Smooth muscle cell (in vitro differentiated cells): ENCODE measurements around the gene RAC2. TPM values are rescaled to one million over a fixed set of nuclear protein-coding genes. Genes with fewer than 3 reads are reported as not detected.

ENCODE experiments used
- DNase-seq: peaks from one replicate; lab custom pipeline; 2025; ENCODE audit not compliant: unreplicated experiment; lab: John Stamatoyannopoulos, UW
- H2AFZ ChIP-seq: fragments of 200-600 bp; sonication (generic); 2 replicates; pipeline ENCODE4 v1.6.0; 2016; ENCODE audit warnings: antibody characterized with exemption, low read depth, mild to moderate bottlenecking
- H3F3A ChIP-seq: fragments of 200-600 bp; sonication (generic); 2 replicates; pipeline ENCODE4 v1.6.0; 2017; ENCODE audit warnings: antibody characterized with exemption, low read depth
- H3K27ac ChIP-seq: fragments of 200-600 bp; sonication (generic); 2 replicates; pipeline ENCODE4 v1.5.1; 2016; ENCODE audit warnings: low read depth, mild to moderate bottlenecking
- H3K27me3 ChIP-seq: fragments of 200-600 bp; sonication (generic); 2 replicates; pipeline ENCODE4 v1.6.1; 2016; ENCODE audit warnings: low read depth, mild to moderate bottlenecking
- H3K36me3 ChIP-seq: fragments of 200-600 bp; sonication (generic); 2 replicates; pipeline ENCODE4 v1.5.1; 2016; ENCODE audit warnings: low read depth
- H3K4me1 ChIP-seq: fragments of 200-600 bp; sonication (generic); 2 replicates; pipeline ENCODE4 v1.5.1; 2016; ENCODE audit warnings: low read depth
- H3K4me2 ChIP-seq: fragments of 200-600 bp; sonication (generic); 2 replicates; pipeline ENCODE4 v1.6.0; 2016; ENCODE audit warnings: mild to moderate bottlenecking
- H3K4me3 ChIP-seq: fragments of 200-600 bp; sonication (generic); 2 replicates; pipeline ENCODE4 v1.5.1; 2016; ENCODE audit warnings: mild to moderate bottlenecking
- H3K79me2 ChIP-seq: fragments of 200-600 bp; sonication (generic); 2 replicates; pipeline ENCODE4 v1.6.0; 2016; ENCODE audit warnings: low read depth, mild to moderate bottlenecking
- H3K9ac ChIP-seq: fragments of 200-600 bp; sonication (generic); 2 replicates; pipeline ENCODE4 v1.6.0; 2016; ENCODE audit warnings: low read depth
- H3K9me3 ChIP-seq: fragments of 200-600 bp; sonication (generic); replicated peaks from 2 replicates; pipeline ENCODE4 v1.5.1; 2016; ENCODE audit warnings: low read depth
- H4K20me1 ChIP-seq: fragments of 200-600 bp; sonication (generic); 2 replicates; pipeline ENCODE4 v1.6.0; 2016; ENCODE audit warnings: low read depth
- WGBS: methylation state at CpG from one replicate; pipeline ENCODE4 v1.1.7; 2016; ENCODE audit warnings: low lambda C conversion rate; 5-methylcytosine and 5-hydroxymethylcytosine counted together
- polyA plus RNA-seq: library from polyadenylated mRNA; unstranded; fragments of >200 nt; fragmentation: Nextera tagmentation; extraction: Ambion mirVana; gene quantifications from 2 replicates; pipeline ENCODE4 v1.2.1, GENCODE V29; 2016
- total RNA-seq: library from RNA; depleted of rRNA; stranded (reverse); fragments of >200 nt; gene quantifications from 2 replicates; pipeline ENCODE4 v1.2.3, GENCODE V29; 2014
- TF ChIP-seq, protein P1 (sequence below): fragments of 200-600 bp; sonication (generic); IDR thresholded peaks from 2 replicates; pipeline ENCODE4 v1.5.1; 2017; ENCODE audit warnings: borderline replicate concordance, mild to moderate bottlenecking, antibody characterized with exemption; ENCODE audit not compliant: insufficient read depth, poor library complexity, severe bottlenecking

The RAC2 gene
- total and polyA plus RNA-seq, 2 experiments from 2014 or later, result 3.6 to 4.0 TPM

DNA sequence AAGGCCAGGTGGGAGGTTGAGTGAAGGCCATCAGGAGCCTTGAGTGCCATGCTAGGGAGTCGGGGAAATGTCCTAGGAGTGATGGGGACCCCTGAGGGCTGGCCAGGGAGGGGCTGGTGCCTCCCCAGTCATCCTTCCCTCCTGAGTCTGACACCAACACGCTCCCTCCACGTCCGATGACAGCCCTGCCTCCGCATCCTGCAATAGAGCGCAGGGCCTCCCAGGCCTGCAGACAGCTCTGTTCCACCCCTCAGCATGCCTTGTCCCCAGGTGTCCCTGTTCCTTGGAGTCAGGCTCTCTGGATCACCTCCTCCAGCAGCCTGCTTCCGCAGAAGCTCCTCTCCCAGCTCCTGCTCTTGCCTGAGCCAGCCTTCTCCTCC is 3.1 kb downstream of the RAC2 start:
- no peak overlapping the region for H3K9ac ChIP-seq
- H3K4me1 ChIP-seq, result peaks cover 6% of the 10 kb centered on the region
- H3K9me3 ChIP-seq, result no peaks in the 10 kb centered on the region
- H3K4me2 ChIP-seq, result no peak overlapping the region
- no peaks in the 10 kb centered on the region for H3F3A ChIP-seq
- no peaks in the 10 kb centered on the region for H3K79me2 ChIP-seq
- TF ChIP-seq, protein P1, sequence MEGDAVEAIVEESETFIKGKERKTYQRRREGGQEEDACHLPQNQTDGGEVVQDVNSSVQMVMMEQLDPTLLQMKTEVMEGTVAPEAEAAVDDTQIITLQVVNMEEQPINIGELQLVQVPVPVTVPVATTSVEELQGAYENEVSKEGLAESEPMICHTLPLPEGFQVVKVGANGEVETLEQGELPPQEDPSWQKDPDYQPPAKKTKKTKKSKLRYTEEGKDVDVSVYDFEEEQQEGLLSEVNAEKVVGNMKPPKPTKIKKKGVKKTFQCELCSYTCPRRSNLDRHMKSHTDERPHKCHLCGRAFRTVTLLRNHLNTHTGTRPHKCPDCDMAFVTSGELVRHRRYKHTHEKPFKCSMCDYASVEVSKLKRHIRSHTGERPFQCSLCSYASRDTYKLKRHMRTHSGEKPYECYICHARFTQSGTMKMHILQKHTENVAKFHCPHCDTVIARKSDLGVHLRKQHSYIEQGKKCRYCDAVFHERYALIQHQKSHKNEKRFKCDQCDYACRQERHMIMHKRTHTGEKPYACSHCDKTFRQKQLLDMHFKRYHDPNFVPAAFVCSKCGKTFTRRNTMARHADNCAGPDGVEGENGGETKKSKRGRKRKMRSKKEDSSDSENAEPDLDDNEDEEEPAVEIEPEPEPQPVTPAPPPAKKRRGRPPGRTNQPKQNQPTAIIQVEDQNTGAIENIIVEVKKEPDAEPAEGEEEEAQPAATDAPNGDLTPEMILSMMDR, result no peak
- WGBS, result 94% methylated on average over 7 of the region's 7 CpGs
- H3K36me3 ChIP-seq, result no peaks in the 10 kb centered on the region
- H4K20me1 ChIP-seq, result no peaks in the 10 kb centered on the region
- no peak for DNase-seq
- H3K27ac ChIP-seq, result no peak overlapping the region
- H3K4me3 ChIP-seq, result no peak overlapping the region
- H2AFZ ChIP-seq, result no peak overlapping the region
- H3K27me3 ChIP-seq, result no peaks in the 10 kb centered on the region

DNA sequence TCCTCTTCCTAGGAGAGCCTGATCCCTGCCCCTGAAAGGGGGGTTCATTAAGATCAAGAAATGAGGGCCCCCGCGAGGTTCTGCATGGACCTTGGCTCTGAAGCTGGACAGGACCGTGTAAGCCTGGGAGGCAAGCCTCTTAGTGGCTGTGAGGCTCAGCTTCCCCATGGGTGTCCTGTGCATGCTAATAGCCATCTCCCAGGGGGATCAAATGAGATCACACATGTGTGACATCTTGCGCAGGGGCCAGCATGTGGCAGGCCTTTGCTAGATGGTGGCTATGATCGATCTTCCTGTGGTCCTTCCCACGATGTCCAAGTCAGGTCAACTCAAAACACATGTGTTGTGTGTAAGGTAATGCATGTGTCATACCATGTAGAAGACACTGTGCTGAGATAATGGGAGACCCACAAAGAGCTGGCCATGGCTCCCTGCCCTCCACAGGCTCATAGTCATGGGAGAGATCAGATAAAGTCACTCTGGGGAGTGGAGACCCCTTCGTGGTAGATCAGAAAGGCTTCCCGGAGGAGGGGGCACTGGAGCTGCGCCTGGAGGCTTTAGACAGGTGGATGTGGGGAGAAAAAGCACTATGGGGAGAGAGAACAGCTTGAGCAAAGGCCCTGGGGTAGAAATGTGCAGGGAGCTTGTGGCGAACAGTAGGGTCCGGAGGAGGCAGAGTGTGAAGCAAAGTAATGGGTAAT is 3.7 kb downstream of the RAC2 start:
- no peaks in the 10 kb centered on the region for H3K36me3 ChIP-seq
- no peak overlapping the region for H3K4me2 ChIP-seq
- no peaks in the 10 kb centered on the region for H3F3A ChIP-seq
- no peak overlapping the region for H2AFZ ChIP-seq
- no peak overlapping the region for H3K4me3 ChIP-seq
- DNase-seq, result no peak
- no peaks in the 10 kb centered on the region for H3K79me2 ChIP-seq
- H3K9ac ChIP-seq, result no peak overlapping the region
- H3K9me3 ChIP-seq, result no peaks in the 10 kb centered on the region
- TF ChIP-seq, protein P1, result no peak
- H3K27ac ChIP-seq, result no peak overlapping the region
- peaks cover 6% of the 10 kb centered on the region for H3K4me1 ChIP-seq
- H4K20me1 ChIP-seq, result no peaks in the 10 kb centered on the region
- H3K27me3 ChIP-seq, result no peaks in the 10 kb centered on the region
- WGBS, result 93% methylated on average over 11 of the region's 11 CpGs

DNA sequence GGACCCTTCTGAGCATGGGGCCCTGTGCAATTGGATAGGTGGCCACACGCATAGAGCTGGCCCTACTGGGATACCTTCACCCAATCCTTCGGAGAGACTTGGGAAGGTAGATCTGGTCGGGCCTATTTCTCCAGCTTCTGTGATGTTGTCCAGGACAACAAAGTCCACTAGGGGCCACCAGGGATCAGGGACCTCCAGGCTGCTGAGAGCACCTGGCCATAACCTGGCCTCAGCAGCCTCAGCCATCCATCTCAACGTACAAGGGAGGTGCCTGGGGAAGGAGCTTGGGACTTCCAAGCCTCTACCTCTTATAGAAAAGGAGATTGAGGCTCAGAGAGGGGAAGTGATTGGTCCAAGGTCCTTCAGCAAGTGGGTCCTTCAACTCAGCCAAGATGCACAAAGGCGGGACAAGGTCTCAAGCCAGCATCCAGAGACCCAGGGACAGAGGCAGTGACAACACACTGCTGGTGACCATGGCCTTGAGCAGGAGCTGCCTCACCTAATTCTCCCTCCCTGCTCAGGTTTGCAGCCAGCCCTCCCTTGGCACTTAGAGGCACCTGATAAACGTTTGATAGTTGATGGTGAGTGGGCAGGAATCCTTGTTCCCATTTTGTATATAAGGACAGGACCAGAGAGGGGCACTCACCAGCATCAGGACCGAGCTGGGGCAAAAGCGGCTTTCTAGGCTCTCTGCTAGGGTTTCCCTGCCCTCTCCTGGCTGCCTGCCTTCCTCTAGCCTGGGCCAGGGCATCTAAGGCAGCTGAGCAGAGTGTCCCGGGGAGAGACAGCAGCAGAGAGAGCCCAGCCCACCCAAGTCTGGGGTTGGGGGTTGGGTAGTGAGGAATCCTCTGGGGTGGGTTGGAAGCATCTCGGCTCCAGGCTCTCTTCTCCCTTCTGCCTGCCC is 4.5 kb downstream of the RAC2 start:
- Histone ChIP-seq H3K27me3 (no peaks in the 10 kb centered on the region), H3K36me3 (no peaks in the 10 kb centered on the region), H3K4me2 (no peak overlapping the region), H3K4me3 (no peak overlapping the region), H2AFZ (no peak overlapping the region), H3K27ac (no peak overlapping the region), H3K79me2 (no peaks in the 10 kb centered on the region), H4K20me1 (no peaks in the 10 kb centered on the region), H3K9ac (no peak overlapping the region), H3K9me3 (no peaks in the 10 kb centered on the region), H3K4me1 (peaks cover 6% of the 10 kb centered on the region), H3F3A (no peaks in the 10 kb centered on the region)
- WGBS, result 85% methylated on average over 10 of the region's 10 CpGs
- TF ChIP-seq, protein P1, result no peak
- DNase-seq, result no peak
